ENCODE results near the gene OSER1.

The OSER1 gene

DNA sequence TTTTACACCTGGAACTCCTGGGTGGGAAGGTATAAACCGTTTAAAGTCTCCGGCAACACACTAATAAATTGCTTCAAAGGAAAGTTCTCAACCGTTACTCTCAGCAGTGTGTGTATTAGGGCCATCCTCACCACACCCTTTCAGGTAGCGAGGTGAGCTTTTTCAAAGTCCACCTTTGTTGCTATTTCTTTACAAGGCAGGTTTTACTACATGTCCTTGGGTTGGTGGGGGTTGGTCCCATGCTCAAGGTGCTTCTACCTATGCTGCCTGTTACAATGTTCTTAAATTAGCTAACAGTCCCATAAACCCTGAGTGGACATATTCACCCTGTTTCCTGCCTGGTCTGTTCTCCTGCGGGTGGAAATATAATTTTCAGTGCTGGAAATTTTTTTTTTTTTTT lies 13.2 kb upstream of the OSER1 start:
- no peak for DNase-seq

DNA sequence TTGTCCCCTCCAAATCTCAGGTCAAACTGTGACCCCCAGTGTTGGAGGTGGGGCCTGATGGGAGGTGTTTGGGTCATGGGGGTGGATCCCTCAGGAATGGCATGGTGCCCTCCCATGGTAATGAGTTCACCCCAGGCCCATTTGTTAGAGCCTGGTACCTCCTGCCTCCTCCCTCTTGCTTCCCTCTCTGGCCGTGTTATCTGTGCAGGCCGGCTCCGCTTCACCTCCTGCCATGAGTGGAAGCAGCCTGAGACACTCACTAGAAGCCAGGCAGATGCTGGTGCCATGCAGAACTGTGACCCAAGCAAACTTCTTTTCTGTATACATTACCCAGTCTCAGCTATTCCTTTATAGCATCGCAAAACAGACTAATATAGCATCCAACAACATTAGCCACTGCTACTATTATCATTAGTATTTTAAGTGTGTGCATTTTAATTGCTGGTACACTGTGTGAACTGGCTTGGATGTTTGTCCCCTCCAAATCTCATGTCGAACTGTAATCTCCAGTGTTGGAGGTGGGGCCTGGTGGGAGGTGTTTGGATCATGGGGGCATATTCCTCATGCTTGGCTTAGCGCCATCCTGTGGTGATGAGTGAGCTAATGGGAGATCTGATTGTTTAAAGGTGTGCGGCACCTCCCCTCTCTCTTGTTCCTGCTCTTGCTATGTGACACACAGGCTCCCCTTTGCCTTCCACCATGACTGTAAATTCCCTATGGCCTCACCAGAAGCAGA lies 12.2 kb upstream of the OSER1 start:
- no peak for DNase-seq

- DNase-seq: no peak
Measured at GRCh38 chr20:44222027-44222426, 11.5 kb upstream of the OSER1 start.

GRCh38 chr20:44221368-44221954 lies 10.9 kb upstream of the OSER1 start:
- DNase-seq: no peak

- no peak for DNase-seq
Measured at GRCh38 chr20:44219791-44220190, 9.2 kb upstream of the OSER1 start.

DNA sequence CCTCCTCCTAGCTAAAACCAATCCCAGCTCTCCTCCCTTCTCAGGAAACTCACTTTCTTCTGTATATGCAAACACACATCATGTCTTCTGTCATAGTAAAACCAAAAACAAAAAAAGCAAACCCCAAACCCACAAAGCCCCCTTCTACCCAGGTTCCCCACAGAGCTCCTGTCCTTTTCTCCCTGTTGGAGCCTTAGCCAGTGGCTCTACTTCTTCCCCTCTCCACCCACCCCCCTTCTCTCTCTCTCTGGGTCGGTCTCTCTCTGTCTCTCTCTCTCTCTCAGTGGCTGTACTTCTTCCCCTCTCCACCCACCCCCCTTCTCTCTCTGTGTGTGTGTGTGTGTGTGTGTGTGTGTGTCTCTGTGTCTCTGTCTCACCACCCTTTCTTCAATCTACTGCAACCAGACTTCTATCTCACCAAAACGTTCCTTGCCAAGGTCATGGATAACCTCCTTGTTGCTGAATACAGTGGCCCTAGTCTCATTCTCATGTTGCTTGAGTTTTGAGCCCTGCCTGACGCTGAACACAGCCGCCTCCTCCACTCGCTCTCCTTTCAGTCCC lies 8.7 kb upstream of the OSER1 start:
- no peak for DNase-seq

DNA sequence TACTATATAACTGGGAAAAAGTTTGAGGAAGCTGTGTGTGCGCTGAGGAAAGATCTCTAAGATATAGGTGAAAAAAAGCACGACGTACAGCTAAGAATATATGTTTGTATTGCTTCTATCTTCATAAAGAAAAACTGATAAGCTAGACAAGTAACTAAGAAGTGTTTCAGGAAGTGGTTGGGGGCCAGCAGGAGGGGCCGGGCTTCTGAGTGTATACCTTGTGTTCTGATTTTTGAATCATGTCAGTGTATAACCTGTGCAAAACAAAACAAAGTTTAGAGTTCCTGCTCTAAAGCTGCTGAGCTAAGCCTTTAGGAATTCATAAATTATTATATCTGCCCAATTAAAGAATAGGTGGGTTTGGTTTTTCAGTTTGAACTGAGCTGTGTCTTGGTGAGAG lies 7.9 kb upstream of the OSER1 start:
- DNase-seq: no peak

DNA sequence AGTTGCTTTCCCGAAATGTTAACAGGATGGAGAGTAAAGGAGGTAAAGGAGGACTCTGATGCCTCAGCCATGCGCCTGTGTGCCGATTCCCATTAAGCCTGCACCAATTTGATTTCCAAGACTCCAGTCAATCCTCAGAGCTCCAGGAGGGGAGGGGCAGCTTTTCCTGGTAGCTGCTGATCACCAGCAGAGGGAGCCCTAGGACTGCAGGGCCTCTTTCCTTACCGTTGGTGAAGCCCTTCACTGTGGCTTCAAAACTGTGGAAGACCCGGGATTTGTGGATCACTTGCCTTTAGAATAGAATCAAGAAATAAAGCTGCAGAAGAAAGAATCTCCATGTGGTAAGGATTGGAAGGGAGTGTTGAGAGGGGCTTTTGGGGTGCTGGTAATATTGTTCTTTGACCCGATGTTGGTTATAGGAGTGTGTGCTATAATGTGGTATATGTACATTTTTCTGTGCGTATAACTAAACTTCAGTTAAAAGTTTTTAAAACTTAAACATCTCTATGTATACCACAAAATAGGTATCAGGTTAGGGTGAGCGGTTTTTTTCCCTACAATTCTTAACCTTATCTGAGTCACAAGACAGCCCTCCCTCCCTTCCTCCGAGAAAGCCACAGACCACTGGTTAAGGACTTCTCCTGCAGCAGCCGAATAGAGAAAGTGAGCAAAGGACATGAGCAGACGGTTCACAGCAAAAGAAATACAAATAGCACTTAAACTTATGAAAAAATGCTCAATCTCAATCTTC lies 6.9 kb upstream of the OSER1 start:
- peak; percentile 69 to 74 for DNase-seq

DNA sequence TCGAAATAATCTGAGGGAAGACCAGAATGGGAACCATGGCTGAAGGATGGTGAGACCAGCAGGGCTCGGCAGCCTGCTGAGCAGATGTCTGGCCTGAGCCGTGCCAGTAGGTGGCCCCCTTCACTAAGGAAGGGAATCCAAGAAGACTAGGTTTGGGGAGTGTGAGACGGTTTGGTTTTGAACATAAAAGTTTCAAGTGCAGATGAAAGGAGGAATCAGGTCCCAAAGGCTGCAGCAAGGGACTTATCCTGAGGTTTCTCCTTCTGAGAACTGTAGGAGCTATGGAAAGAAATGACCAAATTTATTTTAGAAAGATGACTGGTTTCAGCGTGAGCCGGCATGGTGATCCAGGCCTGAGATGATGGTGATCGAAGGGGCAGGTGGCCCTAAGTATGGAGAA lies 4.6 kb upstream of the OSER1 start:
- DNase-seq: peak; percentile 6 to 42

DNA sequence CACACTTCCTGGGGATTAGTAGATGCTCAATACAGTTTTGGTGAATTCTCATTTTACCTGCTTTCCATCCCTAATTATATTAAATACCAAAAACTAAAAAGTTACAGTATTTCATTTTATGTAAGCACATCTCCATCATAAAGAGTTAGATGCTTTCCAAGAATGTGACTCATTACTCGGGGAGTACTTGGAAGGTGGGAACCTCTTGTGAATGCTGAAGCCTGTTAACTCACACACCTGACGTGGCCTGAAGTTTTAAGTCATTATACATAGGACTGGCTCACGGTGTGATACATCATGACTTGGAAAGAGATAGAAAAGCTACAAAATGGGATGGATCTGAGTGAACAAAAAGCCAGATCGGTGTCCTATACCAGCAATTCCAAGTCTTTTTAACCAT lies 2.2 kb upstream of the OSER1 start:
- no peak for DNase-seq

GRCh38 chr20:44211177-44212039 lies 837 bp upstream of the OSER1 start:
- DNase-seq: no peak

- no peak for DNase-seq
Measured at GRCh38 chr20:44209686-44210405, 725 bp downstream of the OSER1 start.

- no peak for DNase-seq
Measured at GRCh38 chr20:44208770-44209169, 1.8 kb downstream of the OSER1 start.

- DNase-seq: no peak
Measured at GRCh38 chr20:44208165-44208564, 2.4 kb downstream of the OSER1 start.

GRCh38 chr20:44207126-44207723 lies 3.3 kb downstream of the OSER1 start:
- DNase-seq: no peak

DNA sequence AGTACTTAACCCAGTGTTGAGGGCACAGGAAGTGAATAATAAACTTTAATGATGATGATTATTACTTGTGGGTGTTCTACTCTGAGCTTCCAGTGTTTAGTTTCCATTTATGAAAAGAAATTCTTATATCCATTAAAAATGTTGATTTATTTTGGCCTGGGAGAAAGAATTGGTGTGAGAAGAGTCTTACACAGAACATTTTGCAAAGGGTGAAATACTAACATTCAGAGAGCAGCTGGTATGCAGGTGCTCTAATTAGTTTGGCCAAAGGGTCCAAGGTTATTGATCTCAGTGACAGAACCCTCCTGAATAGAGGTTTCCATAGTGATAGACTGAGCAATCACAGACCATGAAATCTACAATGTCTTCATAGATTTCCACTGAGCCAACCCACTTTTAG lies 4.4 kb downstream of the OSER1 start:
- DNase-seq: no peak

GRCh38 chr20:44204832-44205215 lies 5.7 kb downstream of the OSER1 start:
- no peak for DNase-seq

DNA sequence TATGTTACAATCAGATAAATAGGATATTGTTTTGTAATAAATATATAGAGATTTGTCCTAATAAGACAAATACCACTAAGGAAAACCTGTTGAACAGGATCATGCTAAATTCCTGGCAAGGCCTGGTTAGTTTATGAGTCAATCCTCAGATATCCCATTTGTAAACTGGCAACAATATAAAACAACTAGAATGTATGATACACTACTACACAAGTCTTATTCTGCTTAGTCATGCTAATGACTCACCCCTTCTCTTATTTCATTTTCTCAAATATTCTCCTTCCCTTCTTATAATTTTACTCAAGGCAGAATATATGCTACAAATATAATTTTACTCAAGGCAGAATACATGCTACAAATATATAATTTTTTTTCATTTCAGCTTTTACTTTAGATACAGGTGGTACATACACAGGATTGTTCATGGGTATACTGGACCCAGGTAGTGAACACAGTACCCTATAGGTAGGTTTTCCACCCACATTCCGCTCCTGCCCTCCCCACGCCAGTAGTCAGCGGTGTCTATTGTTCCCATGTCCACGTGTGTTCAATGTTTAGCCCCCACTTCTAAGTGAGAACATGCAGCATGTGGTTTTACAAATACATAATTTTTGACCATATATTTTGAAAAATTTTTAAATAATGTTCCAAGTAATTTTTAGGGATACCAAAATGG lies 6.3 kb downstream of the OSER1 start:
- DNase-seq: no peak

GRCh38 chr20:44203161-44203560 lies 7.4 kb downstream of the OSER1 start:
- DNase-seq: no peak

- DNase-seq: no peak
Measured at GRCh38 chr20:44200983-44201382, 9.6 kb downstream of the OSER1 start.

GRCh38 chr20:44200371-44200770 lies 10.2 kb downstream of the OSER1 start:
- DNase-seq: no peak
